ENCODE results near the gene RCSD1.

GRCh38 chr1:167703557-167703956, 73.5 kb downstream of the RCSD1 start:
- TF ChIP-seq, protein P1, sequence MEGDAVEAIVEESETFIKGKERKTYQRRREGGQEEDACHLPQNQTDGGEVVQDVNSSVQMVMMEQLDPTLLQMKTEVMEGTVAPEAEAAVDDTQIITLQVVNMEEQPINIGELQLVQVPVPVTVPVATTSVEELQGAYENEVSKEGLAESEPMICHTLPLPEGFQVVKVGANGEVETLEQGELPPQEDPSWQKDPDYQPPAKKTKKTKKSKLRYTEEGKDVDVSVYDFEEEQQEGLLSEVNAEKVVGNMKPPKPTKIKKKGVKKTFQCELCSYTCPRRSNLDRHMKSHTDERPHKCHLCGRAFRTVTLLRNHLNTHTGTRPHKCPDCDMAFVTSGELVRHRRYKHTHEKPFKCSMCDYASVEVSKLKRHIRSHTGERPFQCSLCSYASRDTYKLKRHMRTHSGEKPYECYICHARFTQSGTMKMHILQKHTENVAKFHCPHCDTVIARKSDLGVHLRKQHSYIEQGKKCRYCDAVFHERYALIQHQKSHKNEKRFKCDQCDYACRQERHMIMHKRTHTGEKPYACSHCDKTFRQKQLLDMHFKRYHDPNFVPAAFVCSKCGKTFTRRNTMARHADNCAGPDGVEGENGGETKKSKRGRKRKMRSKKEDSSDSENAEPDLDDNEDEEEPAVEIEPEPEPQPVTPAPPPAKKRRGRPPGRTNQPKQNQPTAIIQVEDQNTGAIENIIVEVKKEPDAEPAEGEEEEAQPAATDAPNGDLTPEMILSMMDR (IDR thresholded peaks at IDR 0.05; ENCODE audit: borderline replicate concordance, extremely low read depth, low read length, poor library complexity, severe bottlenecking): no peak
- no peak for TF ChIP-seq EZH2 (IDR thresholded peaks at IDR 0.05; ENCODE audit: borderline replicate concordance, low read depth, low read length, severe bottlenecking)
